H1 (cell line): ENCODE results near the gene NLRP6. TPM values are rescaled to one million over a fixed set of nuclear protein-coding genes. Genes with fewer than 3 reads are reported as not detected.

ENCODE experiments used
- CTCF ChIA-PET: fragments of 300-600 bp; sonication (Branson Sonifier 250); formaldehyde crosslinking; loops from one replicate; lab custom pipeline; 2021; ENCODE audit not compliant: partially characterized antibody; lab: Charles Lee
- POLR2A ChIA-PET: fragments of 300-600 bp; sonication (Branson Sonifier 250); formaldehyde crosslinking; loops from one replicate; lab custom pipeline; 2021; ENCODE audit warnings: inconsistent platforms; ENCODE audit not compliant: partially characterized antibody; lab: Charles Lee
- DNase-seq, 2 experiments: peaks; one replicate each; pipeline versions ENCODE4 v3.0.0 to v3.0.0-alpha.2; 2010 to 2022; ENCODE audit warnings: low spot score in 2 of 2, low read depth in 1 of 2, mixed read lengths in 1 of 2
- FAIRE-seq: peaks from 2 replicates; lab custom pipeline; 2011; peaks lifted over from hg19 to GRCh38; lab: Jason Lieb, UNC
- H2AFZ ChIP-seq: 2 replicates; pipeline ENCODE4 v1.8.1; 2012; ENCODE audit warnings: low read length, inconsistent platforms
- H2AK5ac ChIP-seq: 2 replicates; pipeline ENCODE4 v1.6.1; 2013; ENCODE audit warnings: low read depth, low read length
- H2BK120ac ChIP-seq: replicated peaks from 2 replicates; pipeline ENCODE3; 2013; ENCODE audit warnings: low read depth, low read length, inconsistent platforms
- H2BK12ac ChIP-seq: 2 replicates; pipeline ENCODE4 v1.6.1; 2013; ENCODE audit warnings: low read depth, low read length
- H2BK15ac ChIP-seq: 2 replicates; pipeline ENCODE4 v1.6.1; 2013; ENCODE audit warnings: low read length
- H2BK20ac ChIP-seq: 2 replicates; pipeline ENCODE4 v1.6.1; 2013; ENCODE audit warnings: low read length
- H2BK5ac ChIP-seq: 2 replicates; pipeline ENCODE4 v1.6.1; 2013; ENCODE audit warnings: low read depth, low read length
- H3K14ac ChIP-seq: 2 replicates; pipeline ENCODE4 v1.6.1; 2013; ENCODE audit warnings: inconsistent platforms; ENCODE audit not compliant: insufficient read length
- H3K18ac ChIP-seq: 2 replicates; pipeline ENCODE4 v1.6.1; 2013; ENCODE audit warnings: low read length; ENCODE audit errors: extremely low read depth
- H3K23ac ChIP-seq: 2 replicates; pipeline ENCODE4 v1.6.1; 2013; ENCODE audit warnings: inconsistent platforms; ENCODE audit not compliant: insufficient read length
- H3K23me2 ChIP-seq: 2 replicates; pipeline ENCODE4 v1.6.1; 2013; ENCODE audit warnings: low read depth, low read length
- H3K27ac ChIP-seq: 2 replicates; pipeline ENCODE4 v1.6.1; 2011; ENCODE audit warnings: low read depth, low read length, inconsistent platforms
- H3K27me3 ChIP-seq, 4 experiments: replicated peaks in 1 of 4; 1 replicate in 1 of 4; 2 replicates in 3 of 4; pipeline versions ENCODE4 v1.6.1 to v1.8.1; 2011 to 2013; ENCODE audit warnings: low read length in 3 of 4, mild to moderate bottlenecking in 3 of 4, inconsistent platforms in 2 of 4, mixed read lengths in 2 of 4, moderate library complexity in 1 of 4; ENCODE audit not compliant: control insufficient read depth in 3 of 4, insufficient read depth in 3 of 4; ENCODE audit errors: extremely low read depth in 1 of 4
- H3K36me3 ChIP-seq, 4 experiments: 2 replicates each; pipeline versions ENCODE4 v1.6.1 to v1.8.1; 2011 to 2013; ENCODE audit warnings: mild to moderate bottlenecking in 4 of 4, low read length in 3 of 4, moderate library complexity in 2 of 4, control low read depth in 1 of 4, inconsistent platforms in 1 of 4; ENCODE audit not compliant: insufficient read depth in 4 of 4, control insufficient read depth in 2 of 4
- H3K4ac ChIP-seq: replicated peaks from 2 replicates; pipeline ENCODE3; 2013; ENCODE audit warnings: low read length, low read depth, mixed read lengths, inconsistent platforms; ENCODE audit not compliant: insufficient read length
- H3K4me1 ChIP-seq, 4 experiments: replicated peaks in 1 of 4; 1 replicate in 1 of 4; 2 replicates in 3 of 4; pipeline versions ENCODE4 v1.6.1 to v1.8.1; 2011 to 2013; ENCODE audit warnings: low read length in 3 of 4, inconsistent platforms in 2 of 4, mixed read lengths in 1 of 4; ENCODE audit not compliant: insufficient read depth in 4 of 4, control insufficient read depth in 3 of 4
- H3K4me2 ChIP-seq, 2 experiments: 2 replicates each; pipeline versions ENCODE4 v1.6.1 to v1.8.1; 2011 to 2013; ENCODE audit warnings: low read depth in 2 of 2, low read length in 2 of 2, control low read depth in 1 of 2, inconsistent platforms in 1 of 2, mild to moderate bottlenecking in 1 of 2; ENCODE audit not compliant: insufficient read depth in 1 of 2
- H3K4me3 ChIP-seq, 4 experiments: fragments of 200-600, 300-600 bp in 1 of 4; sonication (generic), shearing (Covaris generic), sonication (Bioruptor Twin) in 1 of 4; 2 replicates each; pipeline versions ENCODE4 v1.5.1 to v1.8.1; 2011 to 2016; ENCODE audit warnings: low read length in 4 of 4, low read depth in 3 of 4, control low read depth in 2 of 4, inconsistent platforms in 2 of 4, mild to moderate bottlenecking in 2 of 4, mixed read lengths in 1 of 4, moderate library complexity in 1 of 4; ENCODE audit not compliant: insufficient read depth in 2 of 4; ENCODE audit errors: extremely low read depth in 1 of 4
- H3K56ac ChIP-seq: replicated peaks from 2 replicates; pipeline ENCODE3; 2013; ENCODE audit warnings: low read depth, mild to moderate bottlenecking, mixed read lengths, low read length, inconsistent platforms; ENCODE audit not compliant: insufficient read length
- H3K79me1 ChIP-seq: 2 replicates; pipeline ENCODE4 v1.6.1; 2013; ENCODE audit warnings: low read depth, low read length, control low read depth
- H3K79me2 ChIP-seq, 2 experiments: 2 replicates each; pipeline versions ENCODE4 v1.6.1 to v1.8.1; 2012 to 2013; ENCODE audit warnings: low read length in 2 of 2, mild to moderate bottlenecking in 2 of 2, inconsistent platforms in 1 of 2; ENCODE audit not compliant: insufficient read depth in 2 of 2, control insufficient read depth in 1 of 2
- H3K9ac ChIP-seq, 4 experiments: replicated peaks in 1 of 4; 1 replicate in 1 of 4; 2 replicates in 3 of 4; pipeline versions ENCODE4 v1.6.1 to v1.8.1; 2011 to 2013; ENCODE audit warnings: low read depth in 3 of 4, low read length in 3 of 4, control low read depth in 2 of 4, mild to moderate bottlenecking in 2 of 4, moderate library complexity in 2 of 4, inconsistent platforms in 1 of 4; ENCODE audit errors: extremely low read depth in 1 of 4
- H3K9me3 ChIP-seq, 2 experiments: 2 replicates each; pipeline versions ENCODE4 v1.6.1 to v1.8.1; 2012 to 2013; ENCODE audit warnings: mild to moderate bottlenecking in 2 of 2, moderate library complexity in 2 of 2, control low read depth in 1 of 2, inconsistent platforms in 1 of 2, low read depth in 1 of 2, low read length in 1 of 2, mixed read lengths in 1 of 2; ENCODE audit not compliant: insufficient read depth in 2 of 2
- H4K20me1 ChIP-seq, 2 experiments: replicated peaks in 1 of 2; 2 replicates each; pipeline versions ENCODE3 to v1.8.1; 2011 to 2013; ENCODE audit warnings: inconsistent platforms in 2 of 2, low read length in 2 of 2, mild to moderate bottlenecking in 1 of 2; ENCODE audit not compliant: insufficient read depth in 2 of 2, control insufficient read depth in 1 of 2
- H4K5ac ChIP-seq: 2 replicates; pipeline ENCODE4 v1.6.1; 2013; ENCODE audit warnings: low read length, low read depth, mixed read lengths, inconsistent platforms; ENCODE audit not compliant: insufficient read length
- H4K8ac ChIP-seq: 2 replicates; pipeline ENCODE4 v1.8.0; 2013; ENCODE audit warnings: mild to moderate bottlenecking, moderate library complexity, low read length, inconsistent platforms; ENCODE audit not compliant: insufficient read depth; ENCODE audit errors: extremely low read depth
- H4K91ac ChIP-seq: replicated peaks from 2 replicates; pipeline ENCODE3; 2013; ENCODE audit warnings: low read length, mixed read lengths, inconsistent platforms; ENCODE audit not compliant: insufficient read length
- CBX5 ChIP-seq: fragments of 300-800, 300-1000 bp; sonication (generic); IDR thresholded peaks from 2 replicates; pipeline ENCODE4 v1.7.1; 2016; ENCODE audit warnings: antibody characterized with exemption, low read length, low read depth
- CEBPB ChIP-seq: IDR thresholded peaks from 2 replicates; pipeline ENCODE4 v1.6.1; 2012; ENCODE audit warnings: low read depth, low read length
- CTBP2 ChIP-seq: IDR thresholded peaks from 2 replicates; pipeline ENCODE4 v1.7.0; 2011; ENCODE audit warnings: borderline replicate concordance, mild to moderate bottlenecking, moderate library complexity, mixed read lengths, low read length; ENCODE audit not compliant: insufficient read depth, insufficient read length
- RNF2 ChIP-seq: fragments of 200-900, 300-1000 bp; sonication (generic); IDR thresholded peaks from 2 replicates; pipeline ENCODE4 v1.7.1; 2016; ENCODE audit warnings: borderline replicate concordance, low read depth, mild to moderate bottlenecking, antibody characterized with exemption, low read length; ENCODE audit not compliant: poor library complexity, severe bottlenecking; ENCODE audit errors: missing control alignments
- TEAD4 ChIP-seq: IDR thresholded peaks from 2 replicates; pipeline ENCODE4 v1.6.1; 2012; ENCODE audit warnings: low read depth, low read length, inconsistent platforms, mixed read lengths
- YY1 ChIP-seq: IDR thresholded peaks from 2 replicates; pipeline ENCODE4 v1.6.1; 2011; ENCODE audit warnings: low read depth, mild to moderate bottlenecking, low read length
- WGBS, 2 experiments: shearing (Covaris generic) in 1 of 2; methylation state at CpG; one replicate each; pipeline versions ENCODE4 v1.1.6 to v1.1.7; 2013 to 2015; ENCODE audit warnings: low lambda C conversion rate in 2 of 2, mixed read lengths in 2 of 2, inconsistent platforms in 1 of 2, low coverage in 1 of 2, missing lambda C conversion rate in 1 of 2; ENCODE audit not compliant: insufficient replicate concordance in 2 of 2, insufficient coverage in 1 of 2, insufficient read length in 1 of 2; ENCODE audit errors: extremely low coverage in 1 of 2, missing lambda C conversion rate in 1 of 2; 5-methylcytosine and 5-hydroxymethylcytosine counted together
- polyA plus RNA-seq, 7 experiments: library from polyadenylated mRNA; depleted of rRNA in 3 of 7; stranded (reverse) in 5 of 7; unstranded in 2 of 7; fragments of >200 nt in 5 of 7; fragments of 200-250 nt in 2 of 7; gene quantifications; 1 replicate in 5 of 7; 2 replicates in 1 of 7; 4 replicates in 1 of 7; pipeline versions ENCODE4 v1.2.1 to v1.2.3, GENCODE V29; 2011 to 2013; ENCODE audit warnings: missing spikeins in 2 of 7, mixed read lengths in 2 of 7
- total RNA-seq: library from RNA; stranded (reverse); fragmentation: NEBNext Ultra II Directional; extraction: Animal tissue kit (Norgen Biotek cat#: 25700); gene quantifications from 2 replicates; pipeline ENCODE4 v1.2.1, GENCODE V29; 2021

The NLRP6 gene
- total and polyA plus RNA-seq, 2 of the 8 experiments (the other 6 are each of a cell fraction or from before 2014, with no cell fraction given): not detected

DNA sequence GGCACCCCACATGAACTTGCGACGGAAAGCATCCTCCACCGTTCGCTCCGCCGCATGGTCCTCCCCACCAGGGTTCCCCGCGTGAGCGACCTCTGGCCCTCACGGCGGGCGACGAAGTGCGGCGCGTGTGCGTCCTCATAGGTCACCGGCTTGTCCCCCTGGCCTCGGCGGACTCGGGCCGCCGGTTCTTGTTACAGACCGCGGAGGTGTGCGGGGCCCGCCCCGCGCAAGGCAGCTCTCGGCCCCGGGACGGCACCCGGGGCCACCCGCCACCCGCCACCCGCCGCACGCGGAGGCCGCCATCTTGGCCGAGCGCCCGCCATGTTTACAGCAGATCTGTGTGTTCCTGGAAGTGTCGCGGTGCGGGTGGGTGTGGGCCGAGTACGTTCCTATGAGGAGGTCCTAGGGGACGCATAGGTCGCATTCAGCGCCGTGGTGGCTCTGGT, 25.9 kb downstream of the NLRP6 start:
- Histone ChIP-seq H3K9me3 (no peaks in the 10 kb centered on the region), H3K36me3 (no peaks in the 10 kb centered on the region), H3K14ac (no peak overlapping the region), H3K27ac (no peak overlapping the region), H2BK20ac (peak overlapping the region; percentile 98; the same call in 1 of the 2 replicates), H2BK120ac (peak overlapping the region; percentile 94), H4K20me1 (no peaks in the 10 kb centered on the region), H2BK5ac (peak overlapping the region; percentile 92; the same call in 1 of the 2 replicates), H2AK5ac (peak overlapping the region; percentile 67; the same call in 1 of the 2 replicates), H3K23me2 (peaks cover 4% of the 10 kb centered on the region; the same call in 1 of the 2 replicates), H3K79me1 (no peaks in the 10 kb centered on the region), H3K4ac (peak overlapping the region; percentile 99), H3K23ac (no peak overlapping the region), H3K9ac (no peak overlapping the region), H4K91ac (peak overlapping the region; percentile 100), H3K27me3 (no peaks in the 10 kb centered on the region; a peak in 1 of 7 replicates), H3K4me2 (no peak overlapping the region), H3K4me1 (peaks cover 18 to 48% (median 36%) of the 10 kb centered on the region in 4 experiments), H3K4me3 (no peak overlapping the region), H2AFZ (no peak overlapping the region), H3K79me2 (peaks cover 0 to 2% of the 10 kb centered on the region in 2 experiments; a peak in 1 of 4 replicates), H2BK15ac (0 out of 2 replicates have a peak overlapping the region, but pooled peaks have one; percentile 75), H4K5ac (peak overlapping the region; percentile 24), H2BK12ac (peak overlapping the region; percentile 98; the same call in 1 of the 2 replicates), H4K8ac (peak overlapping the region; percentile 54; the same call in 1 of the 2 replicates), H3K56ac (peak overlapping the region; percentile 52), H3K18ac (peak overlapping the region; percentile 94)
- WGBS, 2 experiments: 92% methylated on average over 32 of the region's 52 CpGs; no CpG with 5 or more reads in 1 of the 2 experiments
- TF ChIP-seq YY1: peak; percentile 80
- TF ChIP-seq CBX5: no peak
- TF ChIP-seq RNF2: no peak
- TF ChIP-seq CTBP2: no peak
- no peak for TF ChIP-seq CEBPB
- no peak for TF ChIP-seq TEAD4
- ChIA-PET CTCF (interaction anchor here (0.9 to 6.1 kb wide), 9 partner anchors 9 to 59 kb away, joined by 3 to 52 read pairs (median 22); no protein-coding TSS in a partner anchor), POLR2A (interaction anchor here (0.6 to 5.2 kb wide), 5 partner anchors 12 to 1490 kb away, joined by 3 to 33 read pairs (median 4); no protein-coding TSS in a partner anchor)
- DNase-seq (no peak), FAIRE-seq (no peak)
